OCI-LY1 (cell line): ENCODE results near the gene ESX1.

Experiments used
- EZH2 ChIP-seq: fragments of 200-600 bp; sonication (generic), shearing (Covaris generic); IDR thresholded peaks from 2 replicates; pipeline ENCODE4 v1.8.0; 2017; ENCODE audit warnings: borderline replicate concordance, mixed run types, mild to moderate bottlenecking, antibody characterized with exemption, low read length, moderate library complexity, mixed read lengths
- TF ChIP-seq, protein P1 (sequence below): fragments of 200-600 bp; sonication (generic), shearing (Covaris generic); IDR thresholded peaks from 2 replicates; pipeline ENCODE4 v1.5.1; 2017; ENCODE audit warnings: mild to moderate bottlenecking, antibody characterized with exemption, low read length, moderate library complexity, mixed read lengths

DNA sequence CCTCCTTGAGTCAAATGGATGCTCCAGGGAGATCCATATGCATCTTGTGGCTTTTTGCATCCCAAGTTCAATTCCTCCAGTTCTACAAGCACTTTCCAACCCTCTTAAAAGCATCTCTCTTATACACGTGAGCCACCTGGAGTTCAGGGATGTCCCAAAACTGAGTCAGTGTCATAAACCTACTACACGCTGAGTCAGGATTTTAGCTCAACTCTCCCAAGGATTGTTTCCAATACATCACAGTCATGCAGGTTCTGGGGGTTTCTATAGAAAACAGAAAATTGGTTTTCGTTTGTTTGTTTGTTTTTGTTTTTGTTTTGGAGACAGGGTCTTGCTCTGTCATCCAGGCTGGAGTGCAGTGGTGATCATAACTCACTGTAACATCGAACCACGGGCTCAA lies 25.9 kb upstream of the ESX1 start:
- TF ChIP-seq, protein P1, sequence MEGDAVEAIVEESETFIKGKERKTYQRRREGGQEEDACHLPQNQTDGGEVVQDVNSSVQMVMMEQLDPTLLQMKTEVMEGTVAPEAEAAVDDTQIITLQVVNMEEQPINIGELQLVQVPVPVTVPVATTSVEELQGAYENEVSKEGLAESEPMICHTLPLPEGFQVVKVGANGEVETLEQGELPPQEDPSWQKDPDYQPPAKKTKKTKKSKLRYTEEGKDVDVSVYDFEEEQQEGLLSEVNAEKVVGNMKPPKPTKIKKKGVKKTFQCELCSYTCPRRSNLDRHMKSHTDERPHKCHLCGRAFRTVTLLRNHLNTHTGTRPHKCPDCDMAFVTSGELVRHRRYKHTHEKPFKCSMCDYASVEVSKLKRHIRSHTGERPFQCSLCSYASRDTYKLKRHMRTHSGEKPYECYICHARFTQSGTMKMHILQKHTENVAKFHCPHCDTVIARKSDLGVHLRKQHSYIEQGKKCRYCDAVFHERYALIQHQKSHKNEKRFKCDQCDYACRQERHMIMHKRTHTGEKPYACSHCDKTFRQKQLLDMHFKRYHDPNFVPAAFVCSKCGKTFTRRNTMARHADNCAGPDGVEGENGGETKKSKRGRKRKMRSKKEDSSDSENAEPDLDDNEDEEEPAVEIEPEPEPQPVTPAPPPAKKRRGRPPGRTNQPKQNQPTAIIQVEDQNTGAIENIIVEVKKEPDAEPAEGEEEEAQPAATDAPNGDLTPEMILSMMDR, result no peak
- TF ChIP-seq EZH2, result no peak
